Measurements from ENCODE around the gene PDE4B. TPM values are rescaled to one million over a fixed set of nuclear protein-coding genes. Genes with fewer than 3 reads are reported as not detected.
"Not testable (repeated sequence)": the region's sequence is repeated elsewhere in the genome, so short reads cannot be mapped to it uniquely, and the experiment has no call there.

The PDE4B gene
- total RNA-seq, 1 donor from 2014 or later, result 7.2 TPM

- Mint-ChIP-seq H3K36me3 (ENCODE audit: unreplicated experiment) (no peaks in the 10 kb centered on the region), H3K4me1 (ENCODE audit: low read depth, unreplicated experiment) (peaks cover 25% of the 10 kb centered on the region), H3K27ac (ENCODE audit: unreplicated experiment) (no peak overlapping the region), H3K4me3 (ENCODE audit: unreplicated experiment) (no peak overlapping the region), H3K27me3 (ENCODE audit: unreplicated experiment) (no peaks in the 10 kb centered on the region), H3K9me3 (ENCODE audit: unreplicated experiment) (peaks cover 5% of the 10 kb centered on the region)
- no peak for TF ChIP-seq CTCF (IDR thresholded peaks at IDR 0.05; ENCODE audit: partially characterized antibody, unreplicated experiment)
- DNase-seq, result no peak
These were observed 608.5 kb downstream of the PDE4B start for GRCh38 chr1:66401244-66401643.

GRCh38 chr1:66402194-66402593 lies 609.5 kb downstream of the PDE4B start:
- H3K9me3 Mint-ChIP-seq (ENCODE audit: unreplicated experiment), result peaks cover 5% of the 10 kb centered on the region
- peaks cover 25% of the 10 kb centered on the region for H3K4me1 Mint-ChIP-seq (ENCODE audit: low read depth, unreplicated experiment)
- H3K27me3 Mint-ChIP-seq (ENCODE audit: unreplicated experiment), result no peaks in the 10 kb centered on the region
- TF ChIP-seq CTCF (IDR thresholded peaks at IDR 0.05; ENCODE audit: partially characterized antibody, unreplicated experiment), result no peak
- H3K36me3 Mint-ChIP-seq (ENCODE audit: unreplicated experiment), result no peaks in the 10 kb centered on the region
- DNase-seq, result peak; percentile 65
- H3K4me3 Mint-ChIP-seq (ENCODE audit: unreplicated experiment), result no peak overlapping the region
- H3K27ac Mint-ChIP-seq (ENCODE audit: unreplicated experiment), result peak overlapping the region; percentile 60

DNA sequence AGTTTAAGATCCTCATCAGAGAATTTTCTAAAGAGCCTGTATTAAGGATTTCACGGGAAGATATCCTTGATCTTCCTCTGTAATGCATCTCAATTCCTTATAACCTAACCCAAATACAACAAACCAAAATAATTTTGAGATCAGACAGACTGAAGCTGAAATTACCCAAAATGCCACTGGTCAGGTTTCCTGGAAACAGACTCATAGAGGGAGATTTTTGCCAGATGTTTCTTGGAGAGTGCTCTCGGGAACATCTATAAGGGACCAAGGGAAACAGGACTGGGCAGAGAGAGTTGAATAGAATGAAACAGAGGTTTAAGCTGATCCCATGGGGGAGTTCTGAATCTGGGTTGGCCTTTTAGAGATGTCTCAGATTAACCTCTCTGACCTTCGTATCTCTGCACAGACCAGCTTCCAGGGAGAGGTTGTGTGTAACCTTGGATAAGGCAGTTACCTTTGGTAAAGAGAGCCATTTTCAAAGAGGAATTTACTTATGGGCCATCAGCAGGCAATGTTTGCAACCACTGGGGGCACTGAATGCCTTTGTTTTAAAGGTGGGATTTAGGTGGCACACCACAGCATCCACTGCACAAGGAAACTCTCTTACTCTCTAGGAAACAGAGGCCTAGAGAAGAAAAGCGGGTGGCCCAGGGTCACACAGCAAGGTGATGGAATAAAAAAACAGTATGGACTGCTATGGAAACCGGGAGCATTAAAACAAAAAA lies 610.5 kb downstream of the PDE4B start:
- Mint-ChIP-seq H3K9me3 (ENCODE audit: unreplicated experiment) (peaks cover 5% of the 10 kb centered on the region), H3K4me3 (ENCODE audit: unreplicated experiment) (no peak overlapping the region), H3K27me3 (ENCODE audit: unreplicated experiment) (no peaks in the 10 kb centered on the region), H3K36me3 (ENCODE audit: unreplicated experiment) (no peaks in the 10 kb centered on the region), H3K4me1 (ENCODE audit: low read depth, unreplicated experiment) (peaks cover 25% of the 10 kb centered on the region), H3K27ac (ENCODE audit: unreplicated experiment) (no peak overlapping the region)
- DNase-seq, result no peak
- no peak for TF ChIP-seq CTCF (IDR thresholded peaks at IDR 0.05; ENCODE audit: partially characterized antibody, unreplicated experiment)

- peaks cover 25% of the 10 kb centered on the region for H3K4me1 Mint-ChIP-seq (ENCODE audit: low read depth, unreplicated experiment)
- no peak for DNase-seq
These were observed 612.4 kb downstream of the PDE4B start for GRCh38 chr1:66405061-66405460.

GRCh38 chr1:66411449-66411848 lies 618.8 kb downstream of the PDE4B start:
- not testable (repeated sequence) for H3K4me1 Mint-ChIP-seq (ENCODE audit: low read depth, unreplicated experiment); H3K4me3 Mint-ChIP-seq (ENCODE audit: unreplicated experiment); H3K36me3 Mint-ChIP-seq (ENCODE audit: unreplicated experiment); H3K27me3 Mint-ChIP-seq (ENCODE audit: unreplicated experiment); H3K9me3 Mint-ChIP-seq (ENCODE audit: unreplicated experiment); H3K27ac Mint-ChIP-seq (ENCODE audit: unreplicated experiment); DNase-seq

More at GRCh38 chr1:66405061-66405460, 612.4 kb downstream of the PDE4B start:
- H3K9me3 Mint-ChIP-seq (ENCODE audit: unreplicated experiment), result peaks cover 5% of the 10 kb centered on the region
- no peak overlapping the region for H3K4me3 Mint-ChIP-seq (ENCODE audit: unreplicated experiment)
- no peak overlapping the region for H3K27ac Mint-ChIP-seq (ENCODE audit: unreplicated experiment)
- no peak for TF ChIP-seq CTCF (IDR thresholded peaks at IDR 0.05; ENCODE audit: partially characterized antibody, unreplicated experiment)
- H3K27me3 Mint-ChIP-seq (ENCODE audit: unreplicated experiment), result no peaks in the 10 kb centered on the region
- peaks cover 6% of the 10 kb centered on the region for H3K36me3 Mint-ChIP-seq (ENCODE audit: unreplicated experiment)

Data from glutamatergic neuron (in vitro differentiated cells).